H1 (cell line): Measurements from ENCODE around the gene TCF4. TPM values are rescaled to one million over a fixed set of nuclear protein-coding genes. Genes with fewer than 3 reads are reported as not detected.

Experiments
- CTCF ChIA-PET: fragments of 300-600 bp; sonication (Branson Sonifier 250); formaldehyde crosslinking; loops from one replicate; lab custom pipeline; 2021; ENCODE audit not compliant: partially characterized antibody; lab: Charles Lee
- POLR2A ChIA-PET: fragments of 300-600 bp; sonication (Branson Sonifier 250); formaldehyde crosslinking; loops from one replicate; lab custom pipeline; 2021; ENCODE audit warnings: inconsistent platforms; ENCODE audit not compliant: partially characterized antibody; lab: Charles Lee
- DNase-seq, 2 experiments: peaks; one replicate each; pipeline versions ENCODE4 v3.0.0 to v3.0.0-alpha.2; 2010 to 2022; ENCODE audit warnings: low spot score in 2 of 2, low read depth in 1 of 2, mixed read lengths in 1 of 2
- FAIRE-seq: peaks from 2 replicates; lab custom pipeline; 2011; peaks lifted over from hg19 to GRCh38; lab: Jason Lieb, UNC
- H2AFZ ChIP-seq: 2 replicates; pipeline ENCODE4 v1.8.1; 2012; ENCODE audit warnings: low read length, inconsistent platforms
- H2AK5ac ChIP-seq: 2 replicates; pipeline ENCODE4 v1.6.1; 2013; ENCODE audit warnings: low read depth, low read length
- H2BK120ac ChIP-seq: replicated peaks from 2 replicates; pipeline ENCODE3; 2013; ENCODE audit warnings: low read depth, low read length, inconsistent platforms
- H2BK12ac ChIP-seq: 2 replicates; pipeline ENCODE4 v1.6.1; 2013; ENCODE audit warnings: low read depth, low read length
- H2BK15ac ChIP-seq: 2 replicates; pipeline ENCODE4 v1.6.1; 2013; ENCODE audit warnings: low read length
- H2BK20ac ChIP-seq: 2 replicates; pipeline ENCODE4 v1.6.1; 2013; ENCODE audit warnings: low read length
- H2BK5ac ChIP-seq: 2 replicates; pipeline ENCODE4 v1.6.1; 2013; ENCODE audit warnings: low read depth, low read length
- H3K14ac ChIP-seq: 2 replicates; pipeline ENCODE4 v1.6.1; 2013; ENCODE audit warnings: inconsistent platforms; ENCODE audit not compliant: insufficient read length
- H3K18ac ChIP-seq: 2 replicates; pipeline ENCODE4 v1.6.1; 2013; ENCODE audit warnings: low read length; ENCODE audit errors: extremely low read depth
- H3K23ac ChIP-seq: 2 replicates; pipeline ENCODE4 v1.6.1; 2013; ENCODE audit warnings: inconsistent platforms; ENCODE audit not compliant: insufficient read length
- H3K23me2 ChIP-seq: 2 replicates; pipeline ENCODE4 v1.6.1; 2013; ENCODE audit warnings: low read depth, low read length
- H3K27ac ChIP-seq: 2 replicates; pipeline ENCODE4 v1.6.1; 2011; ENCODE audit warnings: low read depth, low read length, inconsistent platforms
- H3K27me3 ChIP-seq, 4 experiments: replicated peaks in 1 of 4; 1 replicate in 1 of 4; 2 replicates in 3 of 4; pipeline versions ENCODE4 v1.6.1 to v1.8.1; 2011 to 2013; ENCODE audit warnings: low read length in 3 of 4, mild to moderate bottlenecking in 3 of 4, inconsistent platforms in 2 of 4, mixed read lengths in 2 of 4, moderate library complexity in 1 of 4; ENCODE audit not compliant: control insufficient read depth in 3 of 4, insufficient read depth in 3 of 4; ENCODE audit errors: extremely low read depth in 1 of 4
- H3K36me3 ChIP-seq, 4 experiments: 2 replicates each; pipeline versions ENCODE4 v1.6.1 to v1.8.1; 2011 to 2013; ENCODE audit warnings: mild to moderate bottlenecking in 4 of 4, low read length in 3 of 4, moderate library complexity in 2 of 4, control low read depth in 1 of 4, inconsistent platforms in 1 of 4; ENCODE audit not compliant: insufficient read depth in 4 of 4, control insufficient read depth in 2 of 4
- H3K4ac ChIP-seq: replicated peaks from 2 replicates; pipeline ENCODE3; 2013; ENCODE audit warnings: low read length, low read depth, mixed read lengths, inconsistent platforms; ENCODE audit not compliant: insufficient read length
- H3K4me1 ChIP-seq, 4 experiments: replicated peaks in 1 of 4; 1 replicate in 1 of 4; 2 replicates in 3 of 4; pipeline versions ENCODE4 v1.6.1 to v1.8.1; 2011 to 2013; ENCODE audit warnings: low read length in 3 of 4, inconsistent platforms in 2 of 4, mixed read lengths in 1 of 4; ENCODE audit not compliant: insufficient read depth in 4 of 4, control insufficient read depth in 3 of 4
- H3K4me2 ChIP-seq, 2 experiments: 2 replicates each; pipeline versions ENCODE4 v1.6.1 to v1.8.1; 2011 to 2013; ENCODE audit warnings: low read depth in 2 of 2, low read length in 2 of 2, control low read depth in 1 of 2, inconsistent platforms in 1 of 2, mild to moderate bottlenecking in 1 of 2; ENCODE audit not compliant: insufficient read depth in 1 of 2
- H3K4me3 ChIP-seq, 4 experiments: fragments of 200-600, 300-600 bp in 1 of 4; sonication (generic), shearing (Covaris generic), sonication (Bioruptor Twin) in 1 of 4; 2 replicates each; pipeline versions ENCODE4 v1.5.1 to v1.8.1; 2011 to 2016; ENCODE audit warnings: low read length in 4 of 4, low read depth in 3 of 4, control low read depth in 2 of 4, inconsistent platforms in 2 of 4, mild to moderate bottlenecking in 2 of 4, mixed read lengths in 1 of 4, moderate library complexity in 1 of 4; ENCODE audit not compliant: insufficient read depth in 2 of 4; ENCODE audit errors: extremely low read depth in 1 of 4
- H3K56ac ChIP-seq: replicated peaks from 2 replicates; pipeline ENCODE3; 2013; ENCODE audit warnings: low read depth, mild to moderate bottlenecking, mixed read lengths, low read length, inconsistent platforms; ENCODE audit not compliant: insufficient read length
- H3K79me1 ChIP-seq: 2 replicates; pipeline ENCODE4 v1.6.1; 2013; ENCODE audit warnings: low read depth, low read length, control low read depth
- H3K79me2 ChIP-seq, 2 experiments: 2 replicates each; pipeline versions ENCODE4 v1.6.1 to v1.8.1; 2012 to 2013; ENCODE audit warnings: low read length in 2 of 2, mild to moderate bottlenecking in 2 of 2, inconsistent platforms in 1 of 2; ENCODE audit not compliant: insufficient read depth in 2 of 2, control insufficient read depth in 1 of 2
- H3K9ac ChIP-seq, 4 experiments: replicated peaks in 1 of 4; 1 replicate in 1 of 4; 2 replicates in 3 of 4; pipeline versions ENCODE4 v1.6.1 to v1.8.1; 2011 to 2013; ENCODE audit warnings: low read depth in 3 of 4, low read length in 3 of 4, control low read depth in 2 of 4, mild to moderate bottlenecking in 2 of 4, moderate library complexity in 2 of 4, inconsistent platforms in 1 of 4; ENCODE audit errors: extremely low read depth in 1 of 4
- H3K9me3 ChIP-seq, 2 experiments: 2 replicates each; pipeline versions ENCODE4 v1.6.1 to v1.8.1; 2012 to 2013; ENCODE audit warnings: mild to moderate bottlenecking in 2 of 2, moderate library complexity in 2 of 2, control low read depth in 1 of 2, inconsistent platforms in 1 of 2, low read depth in 1 of 2, low read length in 1 of 2, mixed read lengths in 1 of 2; ENCODE audit not compliant: insufficient read depth in 2 of 2
- H4K20me1 ChIP-seq, 2 experiments: replicated peaks in 1 of 2; 2 replicates each; pipeline versions ENCODE3 to v1.8.1; 2011 to 2013; ENCODE audit warnings: inconsistent platforms in 2 of 2, low read length in 2 of 2, mild to moderate bottlenecking in 1 of 2; ENCODE audit not compliant: insufficient read depth in 2 of 2, control insufficient read depth in 1 of 2
- H4K5ac ChIP-seq: 2 replicates; pipeline ENCODE4 v1.6.1; 2013; ENCODE audit warnings: low read length, low read depth, mixed read lengths, inconsistent platforms; ENCODE audit not compliant: insufficient read length
- H4K8ac ChIP-seq: 2 replicates; pipeline ENCODE4 v1.8.0; 2013; ENCODE audit warnings: mild to moderate bottlenecking, moderate library complexity, low read length, inconsistent platforms; ENCODE audit not compliant: insufficient read depth; ENCODE audit errors: extremely low read depth
- H4K91ac ChIP-seq: replicated peaks from 2 replicates; pipeline ENCODE3; 2013; ENCODE audit warnings: low read length, mixed read lengths, inconsistent platforms; ENCODE audit not compliant: insufficient read length
- CBX8 ChIP-seq: fragments of 300-800, 300-1000 bp; sonication (generic); IDR thresholded peaks from 2 replicates; pipeline ENCODE4 v1.7.1; 2016; ENCODE audit warnings: low read depth, low read length, borderline replicate concordance
- MAFK ChIP-seq: IDR thresholded peaks from 2 replicates; pipeline ENCODE4 v1.6.1; 2012; ENCODE audit warnings: low read depth, mild to moderate bottlenecking, improper control_type of control experiment, low read length
- PHF8 ChIP-seq: fragments of 200-600 bp; sonication (generic); conservative IDR thresholded peaks from 2 replicates; pipeline ENCODE4 v1.7.1; 2012; ENCODE audit warnings: low read depth, mild to moderate bottlenecking, inconsistent platforms, low read length, moderate library complexity
- RBBP5 ChIP-seq: IDR thresholded peaks from 2 replicates; pipeline ENCODE4 v1.7.1; 2012; ENCODE audit warnings: low read depth, mild to moderate bottlenecking, inconsistent platforms, low read length, moderate library complexity, borderline replicate concordance
- RNF2 ChIP-seq: fragments of 200-900, 300-1000 bp; sonication (generic); IDR thresholded peaks from 2 replicates; pipeline ENCODE4 v1.7.1; 2016; ENCODE audit warnings: borderline replicate concordance, low read depth, mild to moderate bottlenecking, antibody characterized with exemption, low read length; ENCODE audit not compliant: poor library complexity, severe bottlenecking; ENCODE audit errors: missing control alignments
- SIX5 ChIP-seq: IDR thresholded peaks from 2 replicates; pipeline ENCODE4 v1.6.1; 2011; ENCODE audit warnings: mild to moderate bottlenecking, low read depth, low read length
- TCF12 ChIP-seq: IDR thresholded peaks from 2 replicates; pipeline ENCODE4 v1.6.1; 2011; ENCODE audit warnings: low read depth, mild to moderate bottlenecking, low read length
- WGBS, 2 experiments: shearing (Covaris generic) in 1 of 2; methylation state at CpG; one replicate each; pipeline versions ENCODE4 v1.1.6 to v1.1.7; 2013 to 2015; ENCODE audit warnings: low lambda C conversion rate in 2 of 2, mixed read lengths in 2 of 2, inconsistent platforms in 1 of 2, low coverage in 1 of 2, missing lambda C conversion rate in 1 of 2; ENCODE audit not compliant: insufficient replicate concordance in 2 of 2, insufficient coverage in 1 of 2, insufficient read length in 1 of 2; ENCODE audit errors: extremely low coverage in 1 of 2, missing lambda C conversion rate in 1 of 2; 5-methylcytosine and 5-hydroxymethylcytosine counted together
- polyA plus RNA-seq, 7 experiments: library from polyadenylated mRNA; depleted of rRNA in 3 of 7; stranded (reverse) in 5 of 7; unstranded in 2 of 7; fragments of >200 nt in 5 of 7; fragments of 200-250 nt in 2 of 7; gene quantifications; 1 replicate in 5 of 7; 2 replicates in 1 of 7; 4 replicates in 1 of 7; pipeline versions ENCODE4 v1.2.1 to v1.2.3, GENCODE V29; 2011 to 2013; ENCODE audit warnings: missing spikeins in 2 of 7, mixed read lengths in 2 of 7
- total RNA-seq: library from RNA; stranded (reverse); fragmentation: NEBNext Ultra II Directional; extraction: Animal tissue kit (Norgen Biotek cat#: 25700); gene quantifications from 2 replicates; pipeline ENCODE4 v1.2.1, GENCODE V29; 2021

The TCF4 gene
- total and polyA plus RNA-seq, 2 of the 8 experiments (the other 6 are each of a cell fraction or from before 2014, with no cell fraction given): 59.3 to 118 TPM

DNA sequence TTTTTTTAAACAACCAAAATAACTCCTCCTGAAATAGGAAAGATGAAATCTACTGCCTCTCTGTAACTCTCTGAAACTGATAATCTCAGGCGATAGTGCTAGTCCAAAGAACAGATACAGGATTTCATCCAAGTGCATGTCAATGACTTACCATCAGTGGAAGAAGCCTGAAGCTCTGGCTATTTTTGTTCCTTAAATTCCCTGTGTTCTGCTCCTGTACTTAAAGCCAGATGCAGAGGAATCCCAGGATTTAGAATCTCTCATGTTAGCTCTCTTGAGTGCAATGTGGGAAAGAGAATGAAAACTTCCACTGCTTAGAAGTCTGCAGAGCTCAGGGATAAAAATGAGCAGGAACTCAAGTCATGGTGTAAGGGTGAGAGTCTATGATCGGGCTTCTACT is 291.9 kb downstream of the TCF4 start:
- TF ChIP-seq CBX8: no peak
- TF ChIP-seq TCF12: no peak
- no peak for TF ChIP-seq PHF8
- no peak for TF ChIP-seq MAFK
- TF ChIP-seq RNF2: no peak
- TF ChIP-seq RBBP5: no peak
- no peak for TF ChIP-seq SIX5
- Histone ChIP-seq H3K27ac (no peak overlapping the region), H4K91ac (no peak overlapping the region), H2BK120ac (no peak overlapping the region), H2AFZ (no peak overlapping the region), H3K9ac (no peak overlapping the region), H3K23me2 (no peaks in the 10 kb centered on the region), H2BK15ac (no peak overlapping the region), H3K79me1 (no peaks in the 10 kb centered on the region), H3K18ac (no peak overlapping the region), H3K23ac (no peak overlapping the region), H2BK12ac (no peak overlapping the region), H3K27me3 (no peaks in the 10 kb centered on the region), H3K9me3 (no peaks in the 10 kb centered on the region), H3K79me2 (peaks cover 0 to 36% of the 10 kb centered on the region in 2 experiments; a peak in 3 of 4 replicates), H4K20me1 (peaks cover 0 to 2% of the 10 kb centered on the region in 2 experiments), H4K5ac (no peak overlapping the region), H4K8ac (no peak overlapping the region), H2BK20ac (no peak overlapping the region), H2BK5ac (no peak overlapping the region), H3K36me3 (no peaks in the 10 kb centered on the region), H2AK5ac (no peak overlapping the region), H3K14ac (no peak overlapping the region), H3K4me2 (no peak overlapping the region), H3K56ac (no peak overlapping the region), H3K4me3 (no peak overlapping the region), H3K4ac (no peak overlapping the region), H3K4me1 (peaks cover 5 to 19% (median 13%) of the 10 kb centered on the region in 4 experiments)
- FAIRE-seq (no peak), DNase-seq (no peak)
- ChIA-PET POLR2A (interaction anchor here (0.6 to 1.6 kb wide), 2 partner anchors 11 to 19 kb away, joined by 3 to 5 read pairs; no protein-coding TSS in a partner anchor), CTCF (interaction anchor here (0.7 to 1.0 kb wide), 4 partner anchors 9 to 263 kb away, joined by 3 to 4 read pairs (median 3); no protein-coding TSS in a partner anchor)
- 90% methylated on average over 2 of the region's 2 CpGs; no CpG with 5 or more reads in 1 of the 2 experiments for WGBS, 2 experiments
